Measurements from ENCODE around the gene KTN1. TPM values are rescaled to one million over a fixed set of nuclear protein-coding genes. Genes with fewer than 3 reads are reported as not detected.
A peak's percentile ranks its signal among the peaks of the same experiment; 100 is the strongest.

KTN1 gene
- total and polyA plus RNA-seq, 2 experiments from 2014 or later: 119 to 225 TPM

GRCh38 chr14:55661029-55661428, 81.0 kb downstream of the KTN1 start:
- in situ Hi-C loops (cut with MboI): no loop called here

GRCh38 chr14:55662752-55663151, 82.7 kb downstream of the KTN1 start:
- no peak overlapping the region for H3K4me3 ChIP-seq
- no peak overlapping the region for H2AFZ ChIP-seq
- peaks cover 45% of the 10 kb centered on the region for H3K36me3 ChIP-seq (ENCODE audit: low read depth)
- no peak for TF ChIP-seq EZH2phosphoT487 (IDR thresholded peaks at IDR 0.05; ENCODE audit: insufficient read depth, low read depth)
- TF ChIP-seq EZH2 (IDR thresholded peaks at IDR 0.05; ENCODE audit: insufficient read depth, poor library complexity, severe bottlenecking): no peak
- H4K20me1 ChIP-seq (ENCODE audit: insufficient read depth): no peaks in the 10 kb centered on the region
- H3K79me2 ChIP-seq (ENCODE audit: insufficient read depth): peaks cover 12% of the 10 kb centered on the region; the same call in 1 of the 2 replicates
- DNase-seq: no peak
- in situ Hi-C loops (cut with MboI): no loop called here
- H3K9ac ChIP-seq: no peak overlapping the region
- no peaks in the 10 kb centered on the region for H3F3A ChIP-seq (ENCODE audit: insufficient read depth)
- H3K27me3 ChIP-seq (replicated peaks; ENCODE audit: insufficient read depth): no peaks in the 10 kb centered on the region
- no peaks in the 10 kb centered on the region for H3K4me1 ChIP-seq (ENCODE audit: insufficient read depth)
- 83 to 87% methylated on average over 5 of the region's 5 CpGs for WGBS, 2 experiments (ENCODE audit: low coverage in 1 of 2, low lambda C conversion rate in 2 of 2, missing lambda C conversion rate in 2 of 2)
- H3K4me2 ChIP-seq (ENCODE audit: unreplicated experiment): no peak overlapping the region
- H3K27ac ChIP-seq: no peak overlapping the region
- H3K9me2 ChIP-seq (ENCODE audit: insufficient read depth): no peaks in the 10 kb centered on the region
- no peaks in the 10 kb centered on the region for H3K9me3 ChIP-seq (ENCODE audit: low read depth)

More at GRCh38 chr14:55661029-55661428, 81.0 kb downstream of the KTN1 start:
- TF ChIP-seq EZH2phosphoT487 (IDR thresholded peaks at IDR 0.05; ENCODE audit: insufficient read depth, low read depth) (no peak), EZH2 (IDR thresholded peaks at IDR 0.05; ENCODE audit: insufficient read depth, poor library complexity, severe bottlenecking) (no peak)
- no peaks in the 10 kb centered on the region for H3K9me3 ChIP-seq (ENCODE audit: low read depth)
- H2AFZ ChIP-seq: no peak overlapping the region
- H3K9ac ChIP-seq: no peak overlapping the region
- H3F3A ChIP-seq (ENCODE audit: insufficient read depth): no peaks in the 10 kb centered on the region
- peak; percentile 6 for DNase-seq
- H3K79me2 ChIP-seq (ENCODE audit: insufficient read depth): peaks cover 3% of the 10 kb centered on the region; the same call in 1 of the 2 replicates
- H3K27ac ChIP-seq: no peak overlapping the region
- H3K4me3 ChIP-seq: no peak overlapping the region
- no peaks in the 10 kb centered on the region for H3K4me1 ChIP-seq (ENCODE audit: insufficient read depth)
- no peak overlapping the region for H3K4me2 ChIP-seq (ENCODE audit: unreplicated experiment)
- H3K27me3 ChIP-seq (replicated peaks; ENCODE audit: insufficient read depth): no peaks in the 10 kb centered on the region
- H3K36me3 ChIP-seq (ENCODE audit: low read depth): peaks cover 53% of the 10 kb centered on the region
- H3K9me2 ChIP-seq (ENCODE audit: insufficient read depth): no peaks in the 10 kb centered on the region
- H4K20me1 ChIP-seq (ENCODE audit: insufficient read depth): no peaks in the 10 kb centered on the region

- Histone ChIP-seq H3K9me3 (ENCODE audit: low read depth) (no peaks in the 10 kb centered on the region), H3K36me3 (ENCODE audit: low read depth) (peaks cover 34% of the 10 kb centered on the region), H3K9ac (no peak overlapping the region), H3F3A (ENCODE audit: insufficient read depth) (no peaks in the 10 kb centered on the region), H2AFZ (no peak overlapping the region), H3K9me2 (ENCODE audit: insufficient read depth) (no peaks in the 10 kb centered on the region), H3K4me3 (no peak overlapping the region), H4K20me1 (ENCODE audit: insufficient read depth) (no peaks in the 10 kb centered on the region), H3K79me2 (ENCODE audit: insufficient read depth) (peaks cover 12% of the 10 kb centered on the region; the same call in 1 of the 2 replicates), H3K4me1 (ENCODE audit: insufficient read depth) (no peaks in the 10 kb centered on the region), H3K4me2 (ENCODE audit: unreplicated experiment) (no peak overlapping the region), H3K27ac (no peak overlapping the region), H3K27me3 (replicated peaks; ENCODE audit: insufficient read depth) (no peaks in the 10 kb centered on the region)
- no peak for DNase-seq
- no peak for TF ChIP-seq EZH2phosphoT487 (IDR thresholded peaks at IDR 0.05; ENCODE audit: insufficient read depth, low read depth)
- no peak for TF ChIP-seq EZH2 (IDR thresholded peaks at IDR 0.05; ENCODE audit: insufficient read depth, poor library complexity, severe bottlenecking)
- WGBS, 2 experiments (ENCODE audit: low coverage in 1 of 2, low lambda C conversion rate in 2 of 2, missing lambda C conversion rate in 2 of 2): 97 to 99% methylated on average over 4 of the region's 4 CpGs
- in situ Hi-C loops (cut with MboI): no loop called here
These were observed 85.2 kb downstream of the KTN1 start for GRCh38 chr14:55665067-55665675.

GRCh38 chr14:55667801-55668200, 87.8 kb downstream of the KTN1 start:
- 97 to 100% methylated on average over 2 of the region's 2 CpGs for WGBS, 2 experiments (ENCODE audit: low coverage in 1 of 2, low lambda C conversion rate in 2 of 2, missing lambda C conversion rate in 2 of 2)
- Histone ChIP-seq H3K9me2 (ENCODE audit: insufficient read depth) (no peaks in the 10 kb centered on the region), H3K9ac (no peak overlapping the region), H3K79me2 (ENCODE audit: insufficient read depth) (peaks cover 12% of the 10 kb centered on the region; the same call in 1 of the 2 replicates), H2AFZ (no peak overlapping the region), H3K9me3 (ENCODE audit: low read depth) (no peaks in the 10 kb centered on the region), H3F3A (ENCODE audit: insufficient read depth) (no peaks in the 10 kb centered on the region), H3K4me1 (ENCODE audit: insufficient read depth) (no peaks in the 10 kb centered on the region), H3K27ac (no peak overlapping the region), H3K4me3 (no peak overlapping the region), H3K4me2 (ENCODE audit: unreplicated experiment) (no peak overlapping the region), H3K27me3 (replicated peaks; ENCODE audit: insufficient read depth) (no peaks in the 10 kb centered on the region), H3K36me3 (ENCODE audit: low read depth) (peaks cover 51% of the 10 kb centered on the region), H4K20me1 (ENCODE audit: insufficient read depth) (no peaks in the 10 kb centered on the region)
- TF ChIP-seq EZH2phosphoT487 (IDR thresholded peaks at IDR 0.05; ENCODE audit: insufficient read depth, low read depth) (no peak), EZH2 (IDR thresholded peaks at IDR 0.05; ENCODE audit: insufficient read depth, poor library complexity, severe bottlenecking) (no peak)
- DNase-seq: no peak
- in situ Hi-C loops (cut with MboI): no loop called here

All from GM23248 (cell line).